Sciatic nerve (tissue), 2 donors: Measurements from ENCODE around the gene TMEM40. TPM values are rescaled to one million over a fixed set of nuclear protein-coding genes. Genes with fewer than 3 reads are reported as not detected.
A peak's percentile ranks its signal among the peaks of the same experiment; 100 is the strongest.
"Not testable (repeated sequence)": the region's sequence is repeated elsewhere in the genome, so short reads cannot be mapped to it uniquely, and the experiment has no call there.

Source experiments
- ATAC-seq: fragments of 200-7000 bp; cut with Tn5 transposase; one replicate; pipeline ENCODE4 v1.9.1; 2020; ENCODE audit warnings: mild to moderate bottlenecking, moderate library complexity
- DNase-seq: peaks from one replicate; pipeline ENCODE4 v3.0.0-alpha.2; 2020; ENCODE audit warnings: low spot score
- intact Hi-C: fragments of 100-400 bp; cut with DNase I; formaldehyde crosslinking; loops from one replicate; pipeline ENCODE4 v1.14.2; 2022
- total RNA-seq: library from RNA; stranded (reverse); fragmentation: NEBNext Ultra II Directional; extraction: Animal tissue kit (Norgen Biotek cat#: 25700); gene quantifications from one replicate; pipeline ENCODE4 v1.2.1, GENCODE V29; 2021
- donor health status: DM: no; HTN: no; CAD: no.
- donor health status: DM: no; HTN: no; CAD: no.

TMEM40 gene
- total RNA-seq, 1 donor from 2014 or later: not detected

DNA sequence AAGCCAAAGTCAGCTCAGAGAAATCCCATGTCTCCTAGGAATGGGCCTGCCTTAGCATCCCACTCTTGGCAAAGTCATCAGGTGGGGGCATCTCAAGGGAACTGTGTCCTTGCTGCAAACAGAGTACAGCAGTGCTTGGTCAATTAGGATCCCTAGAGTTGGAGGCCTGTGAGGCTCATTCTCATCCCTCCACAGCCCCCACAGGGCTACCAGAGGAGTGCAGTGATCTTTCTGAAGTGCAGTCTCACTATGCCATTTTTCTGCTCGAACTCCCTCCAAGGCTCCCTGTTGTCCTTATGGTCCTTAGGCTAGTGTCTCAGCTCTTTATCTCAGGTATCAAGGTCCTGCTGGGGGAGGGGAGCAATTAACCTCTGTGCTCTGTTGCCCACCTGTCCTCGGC is 31.1 kb downstream of the TMEM40 start:
- intact Hi-C loops: no loop called here
- ATAC-seq: no peak
- DNase-seq: no peak

DNA sequence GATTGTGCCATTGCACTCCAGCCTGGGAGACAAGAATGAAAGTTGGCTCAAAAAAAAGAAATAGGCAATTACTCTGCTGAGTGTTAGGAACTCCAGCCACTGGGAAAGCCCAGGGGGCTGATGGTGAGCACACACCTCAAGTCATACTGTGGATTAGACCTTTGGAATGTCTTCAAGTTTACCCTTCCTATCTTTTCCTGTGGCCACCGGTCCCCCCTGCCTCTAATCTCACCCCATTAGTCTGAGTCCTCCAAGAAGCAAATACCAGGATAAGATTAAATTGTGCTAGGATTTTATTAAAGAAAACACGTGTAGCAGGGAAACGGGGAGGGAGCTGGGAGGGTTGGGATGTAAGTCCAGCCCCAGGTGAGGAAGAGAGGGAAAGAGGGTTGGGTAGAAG is 31.6 kb downstream of the TMEM40 start:
- intact Hi-C loops: no loop called here
- ATAC-seq (no peak), DNase-seq (no peak)

DNA sequence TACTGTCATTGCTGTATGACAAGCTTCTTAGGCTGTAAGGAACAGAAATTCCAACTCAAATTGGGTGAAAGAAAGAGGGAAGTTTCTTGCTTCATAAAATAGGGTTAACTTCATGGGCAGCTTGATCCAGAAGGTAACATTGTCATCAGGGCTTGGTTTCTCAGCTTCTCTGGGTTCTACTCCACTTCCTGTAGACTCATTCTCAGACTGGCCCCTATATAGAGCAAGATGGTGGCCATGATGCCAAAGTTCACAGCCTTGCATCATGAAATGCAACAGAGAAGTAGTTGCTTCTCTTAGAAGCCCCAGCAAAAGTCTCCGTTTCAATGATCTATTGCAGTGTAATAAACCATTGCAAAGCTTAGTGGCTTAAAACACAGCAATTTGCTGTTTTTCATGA is 33.6 kb downstream of the TMEM40 start:
- no peak for ATAC-seq
- intact Hi-C loops: no loop called here

GRCh38 chr3:12724794-12725193 is 34.3 kb downstream of the TMEM40 start:
- ATAC-seq: no peak
- intact Hi-C loops: no loop called here
- DNase-seq: no peak

More for the DNA sequence above, 33.6 kb downstream of the TMEM40 start:
- no peak for DNase-seq

DNA sequence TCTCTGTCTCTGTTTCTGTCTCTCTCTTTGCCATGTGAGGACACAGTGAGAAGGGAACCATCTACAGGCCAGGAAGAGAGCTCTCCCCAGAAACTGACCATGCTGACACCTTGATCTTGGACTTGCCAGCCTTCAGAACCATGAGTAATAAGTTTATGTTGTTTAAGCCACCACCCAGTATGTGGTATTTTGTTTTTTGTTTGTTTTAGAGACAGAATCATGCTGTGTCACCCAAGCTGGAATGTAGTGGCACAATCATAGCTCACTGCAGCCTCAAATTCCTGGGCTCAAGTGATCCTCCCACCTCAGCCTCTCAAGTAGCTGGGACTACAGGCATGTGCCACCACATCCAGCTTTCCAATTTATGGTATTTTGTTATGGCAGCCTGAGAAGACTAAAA is 35.7 kb downstream of the TMEM40 start:
- DNase-seq, ATAC-seq, intact Hi-C loops: not testable (repeated sequence)

GRCh38 chr3:12722226-12722625 is 36.8 kb downstream of the TMEM40 start:
- no peak for DNase-seq
- no peak for ATAC-seq
- intact Hi-C loops: no loop called here

GRCh38 chr3:12719984-12720898 is 38.8 kb downstream of the TMEM40 start:
- DNase-seq (peak; percentile 78), ATAC-seq (peak; percentile 96)
- intact Hi-C loops: no loop called here

DNA sequence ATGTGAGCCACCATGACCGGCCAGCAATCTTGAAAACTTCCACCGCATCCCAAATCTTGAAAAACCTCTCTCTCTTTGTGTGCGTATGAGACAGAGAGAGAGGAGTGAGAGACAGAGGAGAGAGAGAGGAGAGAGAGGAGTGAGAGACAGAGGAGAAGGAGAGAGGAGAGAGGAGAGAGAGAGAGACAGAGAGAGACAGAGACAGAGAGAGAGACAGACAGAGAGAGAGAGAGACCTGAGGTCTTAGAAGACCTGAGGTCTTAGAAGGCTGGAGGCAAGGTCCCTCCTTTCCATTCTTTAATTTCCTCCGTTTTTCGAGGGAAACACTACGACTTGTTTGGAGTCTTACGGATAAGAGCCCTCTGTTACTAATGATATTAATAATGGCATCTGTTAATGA is 39.5 kb downstream of the TMEM40 start:
- DNase-seq (no peak), ATAC-seq (peak; percentile 5)
- intact Hi-C loops: no loop called here

DNA sequence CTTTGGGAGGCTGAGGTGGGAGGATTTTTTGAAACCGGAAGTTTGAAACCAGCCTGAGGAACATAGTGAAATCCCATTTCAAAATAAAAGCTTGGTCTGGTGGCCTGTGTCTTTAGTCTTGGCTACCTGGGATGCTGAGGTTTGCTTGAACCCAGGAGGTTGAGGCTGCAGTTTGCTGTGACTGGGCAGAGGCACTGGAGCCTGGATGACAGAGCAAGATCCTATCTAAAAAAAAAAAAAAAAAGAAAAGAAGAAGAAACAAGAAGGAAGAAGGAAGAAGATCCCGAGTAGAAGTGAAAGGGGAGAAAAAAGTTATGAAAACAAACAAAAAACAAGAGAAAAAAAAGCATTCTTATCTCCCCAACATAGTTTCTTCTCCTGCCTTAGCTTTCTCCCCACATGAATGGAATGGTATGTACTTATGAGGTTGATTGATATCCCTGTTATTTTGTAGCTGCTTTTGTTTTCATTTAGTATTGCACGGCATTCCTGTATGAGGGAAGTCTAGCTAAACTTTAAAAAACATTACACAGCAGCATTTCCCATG is 42.4 kb downstream of the TMEM40 start:
- DNase-seq (no peak), ATAC-seq (no peak)
- intact Hi-C loops: no loop called here

- DNase-seq (no peak), ATAC-seq (no peak)
- intact Hi-C loops: no loop called here
Measured at GRCh38 chr3:12714278-12714677, 44.8 kb downstream of the TMEM40 start.

GRCh38 chr3:12710062-12710461 is 49.0 kb downstream of the TMEM40 start:
- intact Hi-C loops: no loop called here
- DNase-seq (no peak), ATAC-seq (no peak)

DNA sequence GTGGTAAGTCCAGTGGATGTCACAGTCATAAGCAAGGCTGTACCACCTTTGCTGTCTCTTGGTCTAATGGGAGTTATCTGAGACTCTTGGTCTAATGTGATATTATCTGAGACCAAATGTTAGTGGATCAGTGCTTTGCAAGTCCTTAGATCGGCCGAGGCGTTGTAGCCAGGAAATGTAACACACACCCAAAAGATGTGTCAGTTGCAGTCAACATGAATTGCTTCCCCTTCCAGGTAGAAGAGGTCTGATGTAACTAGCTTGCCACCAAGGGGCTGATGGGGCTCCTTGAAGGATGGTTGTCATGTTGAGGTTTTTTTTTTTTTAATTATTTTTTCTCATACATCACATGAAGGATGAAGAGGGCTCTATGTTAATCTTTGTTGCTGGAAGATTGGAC is 49.7 kb downstream of the TMEM40 start:
- intact Hi-C loops: no loop called here
- DNase-seq (no peak), ATAC-seq (no peak)

DNA sequence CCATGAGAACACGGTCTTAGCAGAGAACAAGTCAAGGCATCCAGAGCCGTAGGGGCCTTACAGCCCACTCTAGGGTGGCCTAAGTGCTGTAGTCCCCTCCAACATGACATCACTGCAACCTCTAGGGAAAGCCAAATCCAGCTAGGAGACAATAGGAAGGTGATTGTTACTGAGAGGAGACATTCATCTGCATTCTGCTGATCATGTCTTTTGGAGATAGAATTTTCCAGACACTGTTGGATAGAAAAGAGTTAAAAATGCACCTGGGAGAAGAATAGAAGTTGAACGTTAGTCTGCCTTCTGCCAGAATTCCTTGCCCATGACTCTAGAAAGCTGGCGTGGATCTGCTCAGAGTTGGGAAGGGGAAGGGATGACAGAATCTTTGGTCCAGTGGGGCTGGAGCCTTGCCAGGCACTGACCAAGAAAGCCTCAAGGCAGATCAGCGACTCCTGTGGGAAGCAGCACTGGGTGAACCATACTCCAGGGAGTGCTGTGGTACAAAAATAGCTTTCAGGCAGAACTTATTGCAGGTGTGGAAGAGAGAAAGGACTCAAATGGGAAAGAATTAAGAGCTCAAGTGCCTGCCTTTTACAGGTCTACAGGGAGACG is 50.4 kb downstream of the TMEM40 start:
- DNase-seq (peak; percentile 61), ATAC-seq (no peak)
- intact Hi-C loops: no loop called here

GRCh38 chr3:12707449-12707848 is 51.6 kb downstream of the TMEM40 start:
- intact Hi-C loops: no loop called here
- ATAC-seq (peak; percentile 45), DNase-seq (no peak)

GRCh38 chr3:12706504-12707253 is 52.4 kb downstream of the TMEM40 start:
- peak; percentile 90 for ATAC-seq
- peak; percentile 65 for DNase-seq
- intact Hi-C loops: no loop called here

DNA sequence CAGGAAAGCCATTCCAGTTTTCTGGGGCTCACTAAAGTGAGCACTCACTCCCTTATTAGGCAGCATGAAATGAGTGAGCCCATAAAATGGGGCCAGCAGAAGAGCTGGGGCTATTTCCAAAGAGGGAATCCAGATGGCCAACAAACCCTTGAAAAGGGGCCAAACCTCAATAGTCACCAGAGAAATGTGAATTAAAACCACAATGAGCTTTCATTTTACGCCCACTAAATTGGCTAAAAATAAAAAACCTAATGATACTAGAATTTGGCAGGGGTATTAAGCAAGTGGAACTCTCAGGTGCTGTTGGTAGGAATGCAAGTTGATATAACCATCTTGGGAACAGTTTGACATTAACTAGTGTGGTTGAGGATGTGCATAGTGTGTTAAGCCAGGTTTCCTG is 53.1 kb downstream of the TMEM40 start:
- intact Hi-C loops: no loop called here
- DNase-seq: no peak
- peak; percentile 68 for ATAC-seq

DNA sequence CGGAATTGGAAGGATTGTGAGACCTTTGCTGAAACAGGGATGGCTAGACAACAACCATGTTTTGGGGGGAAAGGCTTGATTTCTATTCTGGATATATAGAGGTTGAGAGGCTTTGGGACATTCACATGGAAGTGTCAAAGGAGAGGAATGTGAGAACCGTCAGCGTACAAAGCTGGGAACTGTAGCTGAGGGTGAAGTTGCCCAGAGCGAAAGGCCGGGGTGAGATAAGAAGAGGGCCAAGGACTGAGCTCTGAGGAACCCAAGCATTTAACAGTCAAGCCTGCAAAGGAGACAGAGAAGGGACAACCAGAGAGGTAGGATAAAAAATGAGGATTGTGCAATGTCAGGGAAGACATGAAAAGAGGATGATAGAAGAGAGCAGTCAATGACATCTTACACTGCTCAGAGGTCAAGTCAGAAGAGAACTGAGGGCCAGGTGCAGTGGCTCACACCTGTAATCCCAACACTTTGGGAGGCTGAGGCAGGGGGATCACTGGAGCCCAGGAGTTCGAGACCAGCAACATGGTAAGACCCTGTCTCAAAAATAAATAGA is 53.6 kb downstream of the TMEM40 start:
- no peak for DNase-seq
- intact Hi-C loops: no loop called here
- ATAC-seq: peak; percentile 35

- intact Hi-C loops: no loop called here
- ATAC-seq: no peak
- DNase-seq: no peak
Measured at GRCh38 chr3:12702501-12702900, 56.6 kb downstream of the TMEM40 start.

GRCh38 chr3:12701601-12702000 is 57.5 kb downstream of the TMEM40 start:
- DNase-seq, ATAC-seq, intact Hi-C loops: not testable (repeated sequence)
